Peyer's patch (tissue), 4 donors: ENCODE results near the gene ARFRP1. TPM values are rescaled to one million over a fixed set of nuclear protein-coding genes. Genes with fewer than 3 reads are reported as not detected.

Experiments
- DNase-seq, 3 donors: peaks; one replicate each; pipeline ENCODE4 v3.0.0-alpha.2; 2017 to 2019
- H3K27ac ChIP-seq, 4 donors: fragments of 200-600 bp; sonication (generic); one replicate each; pipeline ENCODE4 v1.5.1; 2016 to 2019
- H3K27me3 ChIP-seq, 2 donors: fragments of 200-600 bp; sonication (generic); one replicate each; pipeline ENCODE4 v1.5.1; 2019
- H3K36me3 ChIP-seq, 3 donors: fragments of 200-600 bp; sonication (generic); one replicate each; pipeline ENCODE4 v1.5.1; 2016 to 2019
- H3K4me1 ChIP-seq, 4 donors: fragments of 200-600 bp; sonication (generic); one replicate each; pipeline ENCODE4 v1.5.1; 2016 to 2019
- H3K4me3 ChIP-seq, 4 donors: fragments of 200-600 bp; sonication (generic); 1 replicate in 3 of 4; 2 replicates in 1 of 4; pipeline ENCODE4 v1.5.1; 2016 to 2019; ENCODE audit warnings: mild to moderate bottlenecking in 1 of 4
- H3K9me3 ChIP-seq, 4 donors: fragments of 200-600 bp; sonication (generic); one replicate each; pipeline ENCODE4 v1.5.1; 2016 to 2019; ENCODE audit warnings: mild to moderate bottlenecking in 1 of 4
- CTCF ChIP-seq, 6 experiments: fragments of 450-650 bp in 4 of 6; fragments of 200-600 bp in 2 of 6; sonication (generic) in 1 of 6; IDR thresholded peaks; one replicate each; pipeline ENCODE4 v1.5.1; 2017 to 2019; ENCODE audit warnings: antibody characterized with exemption in 6 of 6, mild to moderate bottlenecking in 3 of 6, moderate library complexity in 1 of 6
- POLR2A ChIP-seq, 2 donors: fragments of 450-650 bp; IDR thresholded peaks; one replicate each; pipeline ENCODE4 v1.5.1; 2017; ENCODE audit warnings: antibody characterized with exemption in 2 of 2, mild to moderate bottlenecking in 2 of 2, moderate library complexity in 2 of 2
- total RNA-seq, 4 donors: library from RNA; depleted of rRNA; stranded (reverse); fragments of >200 nt; gene quantifications; one replicate each; pipeline ENCODE4 v1.1.0, GENCODE V29; 2016

Gene ARFRP1
- total RNA-seq, 4 donors from 2014 or later: 39.1 to 67.6 (median 46.3) TPM

GRCh38 chr20:63691711-63692435 is 15.9 kb downstream of the ARFRP1 start:
- peak in 1 of 3 donors; percentile 57 for DNase-seq
- Histone ChIP-seq H3K36me3 (peaks cover 0 to 12% (median 0%) of the 10 kb centered on the region in 3 donors), H3K4me3 (no peak overlapping the region), H3K9me3 (no peaks in the 10 kb centered on the region), H3K4me1 (peaks cover 8 to 54% (median 13%) of the 10 kb centered on the region in 4 donors), H3K27ac (no peak overlapping the region), H3K27me3 (no peaks in the 10 kb centered on the region)
- TF ChIP-seq POLR2A (IDR thresholded peaks at IDR 0.05): no peak
- no peak for TF ChIP-seq CTCF (IDR thresholded peaks at IDR 0.05)

GRCh38 chr20:63690898-63691710 is 16.7 kb downstream of the ARFRP1 start:
- no peak overlapping the region for H3K4me3 ChIP-seq
- peaks cover 0 to 12% (median 0%) of the 10 kb centered on the region in 3 donors for H3K36me3 ChIP-seq
- no peak overlapping the region for H3K27ac ChIP-seq
- TF ChIP-seq POLR2A (IDR thresholded peaks at IDR 0.05) (no peak), CTCF (IDR thresholded peaks at IDR 0.05) (no peak)
- H3K9me3 ChIP-seq: no peaks in the 10 kb centered on the region
- H3K27me3 ChIP-seq: no peaks in the 10 kb centered on the region
- H3K4me1 ChIP-seq: peaks cover under 1 to 54% (median 7%) of the 10 kb centered on the region in 4 donors
- DNase-seq: peak in 1 of 3 donors; percentile 50

GRCh38 chr20:63690003-63690897 is 17.5 kb downstream of the ARFRP1 start:
- Histone ChIP-seq H3K27me3 (no peaks in the 10 kb centered on the region), H3K27ac (no peak overlapping the region), H3K4me3 (no peak overlapping the region), H3K36me3 (peaks cover 0 to 12% (median 0%) of the 10 kb centered on the region in 3 donors), H3K9me3 (no peaks in the 10 kb centered on the region), H3K4me1 (peaks cover 0 to 60% (median 6%) of the 10 kb centered on the region in 4 donors)
- no peak for DNase-seq
- TF ChIP-seq CTCF (IDR thresholded peaks at IDR 0.05) (no peak), POLR2A (IDR thresholded peaks at IDR 0.05) (no peak)

- DNase-seq: peak in 1 of 3 donors; percentile 50
- peak overlapping the region in 2 of 4 donors; percentile 62 to 85 for H3K27ac ChIP-seq
- TF ChIP-seq CTCF (IDR thresholded peaks at IDR 0.05): no peak
These were observed 18.5 kb downstream of the ARFRP1 start for GRCh38 chr20:63689046-63690002.

More at GRCh38 chr20:63689046-63690002, 18.5 kb downstream of the ARFRP1 start:
- peaks cover 0 to 61% (median 6%) of the 10 kb centered on the region in 4 donors for H3K4me1 ChIP-seq
- no peaks in the 10 kb centered on the region for H3K9me3 ChIP-seq
- peaks cover 0 to 5% (median 0%) of the 10 kb centered on the region in 3 donors for H3K36me3 ChIP-seq
- no peak overlapping the region for H3K4me3 ChIP-seq
- no peaks in the 10 kb centered on the region for H3K27me3 ChIP-seq
